ENCODE measurements around the gene DIAPH2.

The DIAPH2 gene

DNA sequence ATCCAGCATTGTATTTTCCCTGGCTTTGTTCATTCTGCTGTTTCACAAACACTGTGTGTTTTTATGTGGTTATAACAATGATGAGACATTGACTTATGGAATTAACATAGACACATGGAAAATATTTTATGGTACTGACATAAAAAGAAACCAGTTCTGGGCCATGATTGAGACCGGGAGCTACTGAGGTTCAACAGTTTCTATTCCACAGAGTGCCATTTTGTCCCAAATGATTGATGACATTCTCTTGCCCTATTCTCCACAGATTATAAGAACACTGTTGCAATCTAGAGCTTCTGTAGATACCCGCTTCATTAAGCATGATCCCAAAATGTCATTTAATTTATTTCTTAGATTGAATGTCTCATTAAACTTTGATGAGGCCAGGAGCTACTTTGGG lies 525.9 kb downstream of the DIAPH2 start:
- no peak for DNase-seq

DNA sequence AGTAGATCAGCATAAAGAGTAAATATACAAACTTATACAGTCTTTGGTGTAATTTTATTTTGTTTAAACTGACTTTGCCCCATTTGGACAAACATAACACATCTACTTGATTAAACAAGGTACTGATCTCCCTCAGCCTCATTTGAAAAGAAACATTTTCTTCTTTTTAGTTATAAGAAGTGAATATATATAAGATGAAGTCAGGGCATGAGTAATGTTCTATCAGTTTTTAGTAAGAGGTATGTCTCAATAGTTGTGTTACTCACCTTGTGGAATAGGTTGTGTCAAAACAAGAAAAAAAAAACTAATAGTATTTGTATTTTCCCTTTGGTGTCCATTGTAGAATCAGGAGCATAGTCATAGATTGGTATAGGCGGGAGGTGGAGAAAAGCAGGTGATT lies 526.4 kb downstream of the DIAPH2 start:
- no peak for DNase-seq

DNA sequence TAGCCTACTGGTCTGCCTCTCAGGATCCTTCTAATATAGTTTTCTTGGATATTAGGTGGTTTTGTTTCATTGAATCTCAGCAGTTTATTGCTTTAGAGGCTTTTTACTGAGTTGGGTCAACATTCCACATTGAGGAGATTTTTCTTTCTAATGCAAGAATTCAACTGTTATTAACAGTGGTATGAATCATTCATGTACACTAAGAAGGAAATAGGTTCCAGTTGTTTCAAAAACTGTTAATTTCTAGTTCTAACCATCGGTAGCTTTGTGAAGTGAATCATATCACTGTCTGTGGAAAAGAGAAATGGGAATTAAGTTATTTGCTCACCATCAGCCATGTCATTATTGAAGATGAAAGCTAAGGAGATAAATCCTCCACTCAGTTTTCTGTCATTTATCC lies 530.5 kb downstream of the DIAPH2 start:
- no peak for DNase-seq

DNA sequence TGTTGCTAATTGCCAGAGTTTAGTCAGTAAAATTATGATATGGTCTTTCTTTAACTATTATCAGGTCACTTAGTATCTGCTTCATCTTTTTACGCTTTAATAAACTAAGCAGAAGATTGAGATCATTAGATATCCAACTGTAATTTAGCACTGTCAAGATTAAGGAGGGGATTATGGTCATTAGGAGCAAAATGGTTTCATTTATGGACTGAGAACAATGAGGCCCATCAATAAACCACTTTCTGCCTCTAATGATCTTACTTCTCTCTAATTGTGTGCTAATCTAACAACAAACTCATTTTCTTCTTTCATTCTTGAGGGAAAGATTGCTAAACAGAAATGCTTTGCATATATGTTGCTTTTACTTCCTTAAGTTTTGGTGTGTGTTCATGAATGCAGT lies 539.5 kb downstream of the DIAPH2 start:
- no peak for DNase-seq

DNA sequence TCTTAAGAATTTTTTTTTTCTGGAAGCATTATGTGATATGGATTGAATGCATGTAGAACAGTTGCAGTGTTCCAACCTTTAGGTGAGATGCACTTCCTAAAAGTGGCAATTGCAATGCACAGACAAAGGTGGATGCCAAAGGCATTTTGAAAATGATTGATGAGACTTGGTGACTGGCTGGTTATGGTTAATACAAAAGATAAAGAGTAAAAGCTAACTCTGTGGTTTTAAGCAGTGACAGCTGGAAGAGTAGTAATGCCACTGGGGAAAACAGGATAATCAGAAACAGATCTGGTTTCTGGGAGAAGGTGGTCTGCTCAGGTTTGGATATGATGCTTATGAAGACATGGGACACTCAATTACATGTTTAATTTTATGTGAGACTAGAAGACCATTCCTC lies 544.7 kb downstream of the DIAPH2 start:
- DNase-seq, result no peak

DNA sequence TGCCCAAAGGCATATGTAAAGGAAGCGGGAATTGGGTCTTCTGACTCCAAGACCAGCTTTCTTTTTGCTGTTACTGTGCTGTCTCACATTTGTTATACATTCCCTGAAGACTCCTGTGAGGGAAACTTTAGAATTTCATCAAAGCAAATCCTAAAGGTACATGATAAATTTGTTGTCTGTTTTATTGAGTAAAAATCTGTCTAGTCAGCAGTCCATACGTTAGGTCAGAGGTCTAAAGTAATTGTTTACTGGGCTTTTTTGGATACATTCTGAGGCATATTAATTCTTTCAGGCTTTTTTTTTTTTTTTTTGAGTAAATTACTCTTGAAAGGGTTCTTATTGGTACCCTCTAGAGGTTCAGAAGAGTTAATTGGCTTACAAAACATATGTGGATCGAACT lies 546.3 kb downstream of the DIAPH2 start:
- DNase-seq, result no peak

DNA sequence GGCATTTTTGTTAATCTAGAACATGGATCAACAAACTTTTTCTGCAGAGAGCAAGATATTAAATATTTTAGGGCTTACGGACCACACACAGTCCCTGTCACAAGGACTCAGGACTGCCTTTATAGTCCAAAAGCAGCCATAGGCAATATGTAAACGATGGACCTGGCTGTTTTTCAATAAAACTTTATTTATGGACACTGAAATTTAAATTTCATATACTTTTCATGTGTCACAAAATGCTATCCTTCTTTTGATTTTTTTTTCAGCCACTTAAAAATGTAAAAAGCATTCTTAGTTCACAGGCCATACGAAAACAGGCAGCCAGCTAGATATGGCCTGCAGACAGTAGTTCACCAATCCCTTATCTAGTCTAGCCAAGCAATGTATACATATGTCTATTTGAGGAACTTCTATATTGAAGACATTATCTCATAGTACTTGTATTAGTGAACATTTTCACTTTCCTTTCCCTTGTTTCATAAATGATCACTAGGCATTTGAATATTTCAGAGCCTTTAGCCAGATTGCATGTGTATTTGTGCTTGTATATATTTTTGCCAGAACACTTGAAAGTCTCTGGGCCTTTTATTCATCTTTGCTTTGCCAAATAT lies 549.9 kb downstream of the DIAPH2 start:
- no peak for DNase-seq

DNA sequence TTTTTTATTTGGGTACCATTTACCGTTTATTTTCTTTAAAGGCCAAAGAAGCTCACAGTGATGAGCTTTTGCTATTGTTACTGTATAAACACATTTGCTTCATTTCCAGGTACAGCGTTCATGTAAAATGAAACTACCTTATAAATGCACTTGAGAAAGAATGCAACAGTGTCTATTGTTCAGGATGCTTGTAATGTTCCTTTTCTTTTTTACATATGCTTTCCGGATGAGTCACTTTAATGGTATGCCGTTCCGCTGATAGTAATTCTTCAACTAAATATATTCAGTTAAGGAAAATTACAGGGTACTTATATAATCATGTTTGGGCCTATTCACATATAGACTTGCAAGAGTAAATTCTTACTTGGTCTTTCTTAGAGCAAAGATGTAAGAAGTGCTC lies 554.0 kb downstream of the DIAPH2 start:
- DNase-seq, result no peak

DNA sequence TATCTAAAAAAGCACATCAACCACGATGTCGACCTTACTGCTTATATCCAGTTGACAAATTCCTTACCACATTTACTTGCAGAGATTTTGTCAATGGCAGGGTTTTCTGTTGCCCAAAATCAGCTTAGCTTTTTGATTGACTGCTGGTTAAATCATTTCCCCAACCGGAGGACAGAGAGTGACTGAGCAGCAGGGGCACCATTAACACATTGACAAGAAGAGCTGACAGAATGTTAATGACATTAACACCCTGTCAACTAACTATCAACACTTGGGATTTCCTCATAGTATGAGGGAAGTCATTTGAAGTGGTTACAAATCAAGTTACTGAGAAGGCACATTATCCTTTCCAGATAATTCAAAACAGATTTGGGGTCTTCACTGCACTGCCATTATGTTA lies 567.5 kb downstream of the DIAPH2 start:
- DNase-seq, result no peak

DNA sequence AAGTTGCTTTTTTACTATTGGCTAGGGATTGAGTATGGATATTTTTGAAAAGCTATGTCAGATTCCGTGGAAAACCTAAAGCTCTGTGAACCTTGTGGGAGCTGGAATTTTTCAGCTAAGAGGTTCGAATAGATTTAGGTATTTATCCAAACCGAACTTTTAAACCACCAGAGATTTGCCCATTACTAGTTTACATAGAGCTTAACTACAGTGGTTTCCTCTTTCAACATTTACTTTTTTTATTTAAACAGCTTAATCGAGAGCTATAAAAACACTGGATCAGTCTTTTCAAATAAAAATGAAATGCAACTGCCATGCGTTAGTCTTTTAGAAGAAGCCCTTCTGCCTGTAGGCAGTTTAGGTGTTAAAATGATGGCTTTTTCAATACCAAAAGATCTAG lies 576.0 kb downstream of the DIAPH2 start:
- no peak for DNase-seq

DNA sequence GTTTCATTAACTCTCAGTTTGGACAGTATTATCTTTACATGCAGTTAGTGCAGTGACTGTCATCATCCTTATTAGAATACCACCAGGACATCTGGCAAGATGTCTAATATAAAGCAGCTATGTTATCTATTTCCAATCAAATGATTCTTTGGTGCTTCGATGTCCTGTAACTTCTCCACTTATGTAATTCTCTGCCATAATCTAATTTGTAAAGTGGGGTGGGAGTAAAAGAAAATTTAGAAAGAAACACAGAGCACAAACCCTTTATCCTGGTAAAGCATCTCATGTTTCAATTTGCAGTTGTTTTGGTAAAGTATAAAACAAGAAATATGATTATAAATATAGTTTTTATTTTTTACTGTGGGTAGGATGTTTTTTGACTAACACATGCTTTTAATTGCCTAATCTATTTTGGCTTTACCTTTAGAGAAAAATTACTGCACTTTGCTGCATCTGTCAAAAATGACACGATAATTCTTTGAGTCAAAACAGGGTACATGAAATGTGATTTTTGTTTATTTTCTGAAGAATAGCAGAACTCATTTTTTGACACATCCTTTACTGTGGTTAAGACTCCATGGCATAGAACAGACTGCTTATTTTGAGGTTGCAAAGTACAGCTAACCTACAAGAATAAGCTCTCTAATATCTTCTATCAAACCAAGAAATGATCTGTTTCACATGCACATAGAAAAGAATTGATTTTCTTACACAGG lies 581.9 kb downstream of the DIAPH2 start:
- no peak for DNase-seq

DNA sequence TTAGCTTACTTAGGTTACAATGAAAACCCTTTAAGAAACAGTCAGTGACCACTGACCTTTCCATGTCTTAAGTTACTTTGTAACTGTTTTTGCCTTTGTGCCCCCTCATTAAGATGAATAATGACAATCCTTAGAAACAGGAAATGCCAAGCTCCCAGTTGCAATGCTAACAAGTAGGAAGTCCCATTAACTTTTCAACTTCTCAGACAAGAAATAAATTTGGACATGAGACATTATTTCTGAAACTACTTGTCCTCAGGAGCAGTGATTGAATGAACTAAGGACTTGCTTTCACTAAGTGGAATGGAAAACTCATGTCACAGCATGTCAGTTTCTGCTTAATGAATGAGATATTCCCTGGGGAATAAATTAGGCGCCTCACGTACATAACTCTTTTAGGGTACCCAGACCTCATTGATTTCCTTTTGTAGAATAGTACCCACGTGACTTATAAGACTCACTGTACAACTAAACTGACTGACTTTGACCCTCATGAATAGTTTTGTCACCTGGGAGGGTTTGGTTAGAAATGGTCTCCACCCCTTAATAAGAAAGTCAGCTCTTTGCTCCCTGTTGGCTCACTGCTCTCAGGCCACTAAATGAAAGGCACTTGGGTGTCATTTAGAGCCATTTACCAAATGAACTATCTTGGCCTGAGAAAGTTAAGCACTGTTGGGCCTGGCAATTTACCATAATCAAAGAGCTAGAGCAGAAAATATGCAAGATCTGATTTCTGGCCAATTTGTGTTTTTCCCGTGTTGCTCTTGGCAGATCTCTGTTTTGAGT lies 582.9 kb downstream of the DIAPH2 start:
- no peak for DNase-seq

DNA sequence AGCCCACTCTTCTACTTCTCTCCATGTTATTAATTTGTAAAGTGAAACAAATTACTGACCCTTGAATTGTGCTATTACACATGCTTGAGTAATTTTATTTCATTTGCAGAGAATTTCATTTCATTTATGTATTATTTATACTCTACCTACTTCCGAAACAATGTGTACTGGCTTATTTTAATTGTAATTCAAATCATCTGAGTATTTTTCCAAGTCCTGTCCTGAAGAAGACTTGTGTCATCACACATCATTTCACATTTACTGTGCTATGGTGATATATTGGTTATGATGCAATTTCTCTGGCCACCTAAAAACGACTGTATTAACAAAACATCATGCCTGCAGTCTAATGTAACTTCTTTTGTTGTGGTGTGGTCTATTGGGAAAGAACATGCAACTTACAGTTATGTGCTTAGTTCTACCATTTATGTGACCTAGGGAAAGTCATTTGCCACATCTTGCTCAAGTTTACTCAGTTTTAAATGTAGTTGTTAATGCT lies 583.6 kb downstream of the DIAPH2 start:
- DNase-seq, result no peak

DNA sequence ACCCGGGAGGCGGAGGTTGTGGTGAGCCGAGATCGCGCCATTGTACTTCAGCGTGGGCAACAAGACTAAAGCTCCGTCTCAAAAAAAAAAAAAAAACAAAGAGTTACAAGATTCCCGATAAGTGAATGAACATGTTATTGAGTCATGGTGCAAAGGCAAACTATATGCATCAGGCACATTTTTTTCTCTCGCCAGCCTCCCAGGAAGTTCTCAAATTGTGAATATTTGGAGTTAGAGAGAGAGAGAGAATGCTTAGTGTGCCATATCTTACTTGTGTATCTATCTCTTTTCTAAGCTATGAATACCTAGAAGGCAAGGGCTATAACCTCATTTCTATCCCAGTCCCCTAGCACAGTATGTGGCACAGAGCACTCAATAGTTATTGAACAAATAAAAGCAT lies 599.9 kb downstream of the DIAPH2 start:
- DNase-seq, result no peak

DNA sequence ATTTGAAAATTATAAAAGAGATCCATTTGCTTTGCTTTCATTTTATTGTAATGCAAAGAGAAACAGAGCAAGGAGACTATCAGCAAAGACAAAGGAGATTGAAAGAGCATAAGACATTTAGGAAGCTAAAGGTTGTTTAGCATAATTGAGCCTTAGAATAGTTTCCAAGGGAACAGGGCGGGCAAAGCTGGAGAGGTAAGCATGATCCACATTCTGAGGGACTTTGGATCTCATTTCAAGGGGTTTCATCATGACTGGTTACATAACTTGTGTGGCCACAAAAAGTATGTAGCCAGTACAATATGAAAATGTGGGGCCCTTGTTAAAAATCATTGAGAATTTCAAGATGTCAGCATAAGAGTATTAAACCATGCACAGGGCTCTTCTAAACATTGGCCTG lies 605.6 kb downstream of the DIAPH2 start:
- no peak for DNase-seq

DNA sequence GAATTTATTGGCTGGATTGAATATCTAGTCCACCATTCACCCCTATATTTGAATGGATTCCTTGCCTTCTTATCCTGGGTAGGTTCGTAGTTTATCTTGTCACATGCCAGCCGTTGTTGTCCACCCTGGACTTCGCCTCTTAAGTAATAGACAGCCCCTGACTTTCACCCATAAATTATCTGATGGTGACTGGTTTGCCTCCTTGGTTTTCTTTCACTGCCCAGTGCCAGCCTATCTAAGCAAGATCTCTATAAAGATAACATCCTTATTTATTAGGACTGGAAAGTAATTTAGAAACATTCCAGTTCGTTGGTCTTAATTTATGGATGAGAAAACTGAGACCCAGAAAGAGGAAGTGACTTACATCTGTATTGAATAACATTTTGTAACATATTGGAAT lies 609.4 kb downstream of the DIAPH2 start:
- DNase-seq, result no peak

DNA sequence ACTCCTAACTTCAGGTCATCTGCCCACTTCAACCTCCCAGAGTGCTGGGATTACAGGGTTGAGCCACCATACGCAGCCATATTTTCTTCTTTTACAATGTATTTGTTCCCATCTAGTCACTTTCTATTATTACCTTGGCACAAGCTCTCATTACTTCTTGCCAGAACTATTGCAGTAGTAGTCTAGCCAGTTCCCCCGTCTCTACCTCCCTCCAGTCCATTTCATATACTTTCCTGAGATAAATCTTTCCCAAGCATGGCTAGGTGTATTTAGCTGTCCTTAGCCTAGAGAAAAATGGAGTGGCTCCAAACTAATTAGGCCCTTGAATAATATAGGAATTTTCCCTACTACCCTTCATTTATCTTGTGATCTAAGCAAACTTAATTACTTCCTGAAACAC lies 611.3 kb downstream of the DIAPH2 start:
- DNase-seq, result no peak

DNA sequence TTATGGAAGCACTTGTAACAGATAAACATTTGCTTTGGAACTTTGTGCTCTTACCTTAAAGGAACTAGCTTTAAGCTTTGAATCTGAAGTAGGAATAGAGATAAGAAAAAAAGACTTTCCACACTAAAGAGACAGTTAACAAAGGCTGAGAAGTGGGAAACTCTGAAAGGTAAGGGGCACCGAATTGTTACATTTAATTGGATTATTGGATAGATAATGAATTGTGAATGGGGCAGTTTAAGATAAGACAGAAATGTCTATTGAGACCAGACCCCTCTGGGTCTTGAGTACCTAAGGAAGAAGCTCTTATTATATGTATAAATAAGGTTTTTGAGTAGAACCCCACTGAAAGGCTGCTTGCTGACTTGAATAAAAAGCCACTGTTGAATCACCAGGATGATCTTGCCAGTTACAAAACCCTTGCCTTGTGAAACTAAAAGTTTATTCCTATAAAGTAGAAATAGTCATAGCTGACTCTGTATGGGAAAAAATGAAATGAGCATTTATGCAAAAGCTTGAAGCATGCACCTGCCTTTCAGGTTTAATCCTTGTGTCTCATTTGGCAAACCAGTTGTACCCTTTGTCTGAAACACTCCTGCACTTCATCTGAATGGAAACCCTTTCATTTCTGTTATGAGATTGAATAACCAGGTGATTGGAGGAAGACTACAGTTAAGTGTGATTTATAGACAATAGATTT lies 622.3 kb downstream of the DIAPH2 start:
- DNase-seq, result no peak

DNA sequence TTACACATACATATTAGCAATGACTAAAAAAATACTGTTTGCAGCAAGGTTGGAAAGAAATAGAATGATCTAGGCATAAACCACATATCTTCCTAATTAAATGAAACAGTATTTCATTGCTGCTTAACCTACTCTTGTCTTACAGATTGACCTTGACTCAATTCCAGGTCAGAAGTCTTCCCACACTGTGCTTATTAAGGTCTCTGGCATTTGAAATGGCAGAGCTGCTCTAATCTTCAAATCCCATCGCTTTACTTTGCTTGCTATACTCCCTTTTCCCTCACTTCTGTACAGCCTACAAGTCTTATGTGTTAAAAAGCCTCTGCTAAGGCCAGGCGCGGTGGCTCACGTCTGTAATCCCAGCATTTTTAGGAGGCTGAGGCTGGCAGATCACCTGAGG lies 623.5 kb downstream of the DIAPH2 start:
- DNase-seq, result no peak

DNA sequence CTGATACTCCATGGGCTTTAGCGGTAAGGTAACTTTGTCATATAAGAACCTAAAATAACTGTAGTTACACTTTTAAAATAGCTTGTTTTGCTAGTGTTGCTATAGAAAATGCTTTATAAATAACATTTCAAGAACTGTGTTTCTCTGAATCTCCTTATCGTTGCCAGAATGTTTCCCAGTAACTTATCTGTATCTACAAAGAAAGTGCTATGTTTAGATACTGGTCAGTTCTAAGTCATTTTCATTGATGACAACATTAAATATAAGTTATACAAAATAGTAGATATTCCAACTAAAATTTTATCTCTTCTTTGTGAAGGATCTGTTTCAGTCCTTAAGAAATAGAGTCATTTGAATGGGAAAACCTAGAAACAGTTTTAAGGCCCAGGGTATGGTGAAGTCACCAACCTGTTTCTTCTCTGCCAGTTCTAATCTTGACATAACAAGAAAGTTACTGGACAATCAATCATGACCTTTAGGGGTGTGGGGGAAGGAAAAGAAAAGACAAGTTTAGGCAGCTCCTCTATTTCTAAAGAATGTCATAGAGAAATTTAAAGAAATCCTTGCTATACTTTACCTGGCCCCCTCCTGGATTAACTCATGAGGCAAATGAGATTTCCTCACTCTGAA lies 625.0 kb downstream of the DIAPH2 start:
- DNase-seq, result no peak

DNA sequence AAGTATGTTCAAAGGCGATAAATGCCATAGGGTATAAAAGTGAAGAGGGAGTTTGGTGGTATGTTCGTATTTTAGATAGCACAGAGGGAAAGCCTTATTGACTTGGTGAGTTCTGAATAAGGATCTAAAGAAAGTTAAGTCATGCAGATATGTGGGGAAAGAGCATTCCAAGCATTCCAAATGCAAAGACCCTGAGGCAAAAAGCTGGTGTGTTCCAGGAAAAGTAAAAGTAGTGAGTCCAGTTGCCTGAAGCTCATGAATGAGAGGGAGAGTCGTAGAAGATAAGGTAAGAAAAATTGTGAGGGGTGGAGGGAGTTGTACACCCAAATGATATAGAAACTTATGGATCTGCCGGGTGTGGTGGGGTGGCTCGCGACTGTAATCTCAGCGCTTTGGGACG lies 625.7 kb downstream of the DIAPH2 start:
- no peak for DNase-seq

DNA sequence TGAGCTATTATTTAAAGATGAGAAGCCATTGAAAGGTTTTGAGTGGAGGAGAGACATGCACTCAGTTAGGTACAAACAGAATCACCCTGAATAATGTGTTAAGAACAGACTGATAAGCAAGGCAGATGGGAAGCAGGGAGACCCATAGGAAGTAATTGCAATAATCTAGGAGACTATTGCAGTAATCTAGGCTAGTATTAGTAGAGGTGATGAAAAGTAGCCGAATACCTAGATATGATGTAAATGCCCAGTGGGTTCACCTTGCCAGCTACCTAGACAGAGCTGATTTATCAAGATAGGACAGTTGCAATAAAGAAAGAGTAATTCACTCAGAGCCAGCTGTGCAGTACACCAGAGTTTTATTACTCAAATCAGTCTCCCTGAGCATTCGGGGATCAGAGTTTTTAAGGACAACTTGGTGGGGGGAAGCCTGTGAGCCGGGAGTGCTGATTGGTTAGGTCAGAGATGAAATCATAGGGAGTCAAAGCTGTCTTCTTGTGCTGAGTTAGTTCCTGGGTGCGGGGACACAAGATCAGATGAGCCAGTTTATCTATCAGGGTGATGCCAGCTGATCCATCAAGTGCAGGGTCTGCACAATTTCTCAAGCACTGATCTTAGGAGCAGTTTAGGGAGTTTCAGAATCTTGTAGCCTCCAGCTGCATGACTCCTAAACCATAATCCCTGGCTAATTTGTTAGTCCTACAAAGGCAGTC lies 626.6 kb downstream of the DIAPH2 start:
- DNase-seq, result no peak
